Right lobe of liver (tissue), 4 donors: ENCODE results near the gene SIDT2.

Experiments
- CTCF ChIP-seq, 4 donors: fragments of 200-600 bp in 3 of 4; fragments of 450-650 bp in 1 of 4; IDR thresholded peaks; one replicate each; pipeline versions ENCODE4 v1.5.1 to v1.8.0; 2016 to 2022; ENCODE audit warnings: antibody characterized with exemption in 4 of 4, mild to moderate bottlenecking in 2 of 4
- POLR2A ChIP-seq: fragments of 450-650 bp; IDR thresholded peaks from one replicate; pipeline ENCODE4 v1.6.1; 2017; ENCODE audit warnings: antibody characterized with exemption, mild to moderate bottlenecking
- donor health status: DM: no; HTN: no; CAD: no.
- donor health status: DM: no; HTN: no; CAD: no.
- donor health status: DM: no; HTN: yes; CAD: no.

GRCh38 chr11:117220999-117221774 is 42.6 kb downstream of the SIDT2 start:
- no peak for TF ChIP-seq CTCF (IDR thresholded peaks at IDR 0.05)
- no peak for TF ChIP-seq POLR2A
